ENCODE results near the gene NEDD4L.

DNA sequence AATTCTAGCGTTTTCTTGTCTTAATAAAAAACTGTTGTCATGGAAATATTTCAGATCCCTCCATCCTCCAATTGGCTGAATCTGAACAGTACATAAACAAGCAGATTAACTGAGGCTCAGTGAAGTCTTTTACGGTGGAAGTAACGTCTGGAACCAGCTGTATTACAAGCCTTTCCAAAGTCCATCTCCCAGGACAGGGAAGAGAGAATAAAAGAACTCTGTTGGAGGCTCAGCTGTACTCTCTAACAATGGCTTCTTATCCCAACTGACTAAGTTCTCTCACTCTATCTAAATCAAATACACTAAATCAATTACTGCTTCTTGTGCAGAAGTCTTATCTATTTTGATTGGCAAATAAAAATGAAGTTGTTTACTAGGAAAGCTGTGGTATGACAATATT, 19.9 kb upstream of the NEDD4L start:
- TF ChIP-seq, protein P1, sequence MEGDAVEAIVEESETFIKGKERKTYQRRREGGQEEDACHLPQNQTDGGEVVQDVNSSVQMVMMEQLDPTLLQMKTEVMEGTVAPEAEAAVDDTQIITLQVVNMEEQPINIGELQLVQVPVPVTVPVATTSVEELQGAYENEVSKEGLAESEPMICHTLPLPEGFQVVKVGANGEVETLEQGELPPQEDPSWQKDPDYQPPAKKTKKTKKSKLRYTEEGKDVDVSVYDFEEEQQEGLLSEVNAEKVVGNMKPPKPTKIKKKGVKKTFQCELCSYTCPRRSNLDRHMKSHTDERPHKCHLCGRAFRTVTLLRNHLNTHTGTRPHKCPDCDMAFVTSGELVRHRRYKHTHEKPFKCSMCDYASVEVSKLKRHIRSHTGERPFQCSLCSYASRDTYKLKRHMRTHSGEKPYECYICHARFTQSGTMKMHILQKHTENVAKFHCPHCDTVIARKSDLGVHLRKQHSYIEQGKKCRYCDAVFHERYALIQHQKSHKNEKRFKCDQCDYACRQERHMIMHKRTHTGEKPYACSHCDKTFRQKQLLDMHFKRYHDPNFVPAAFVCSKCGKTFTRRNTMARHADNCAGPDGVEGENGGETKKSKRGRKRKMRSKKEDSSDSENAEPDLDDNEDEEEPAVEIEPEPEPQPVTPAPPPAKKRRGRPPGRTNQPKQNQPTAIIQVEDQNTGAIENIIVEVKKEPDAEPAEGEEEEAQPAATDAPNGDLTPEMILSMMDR (conservative IDR thresholded peaks at IDR 0.05; ENCODE audit: low read depth in 2 of 2): no peak
- TF ChIP-seq EZH2 (IDR thresholded peaks at IDR 0.05; ENCODE audit: low read depth, unreplicated experiment) (no peak), POLR2AphosphoS5 (IDR thresholded peaks at IDR 0.05; ENCODE audit: low read depth) (no peak), EZH2phosphoT487 (IDR thresholded peaks at IDR 0.05; ENCODE audit: unreplicated experiment) (no peak), JUNB (IDR thresholded peaks at IDR 0.05; ENCODE audit: unreplicated experiment) (no peak), ZNF331 (CRISPR knock-in tag; IDR thresholded peaks at IDR 0.05; ENCODE audit: low read depth) (no peak)
- TF ChIP-seq, protein P2, sequence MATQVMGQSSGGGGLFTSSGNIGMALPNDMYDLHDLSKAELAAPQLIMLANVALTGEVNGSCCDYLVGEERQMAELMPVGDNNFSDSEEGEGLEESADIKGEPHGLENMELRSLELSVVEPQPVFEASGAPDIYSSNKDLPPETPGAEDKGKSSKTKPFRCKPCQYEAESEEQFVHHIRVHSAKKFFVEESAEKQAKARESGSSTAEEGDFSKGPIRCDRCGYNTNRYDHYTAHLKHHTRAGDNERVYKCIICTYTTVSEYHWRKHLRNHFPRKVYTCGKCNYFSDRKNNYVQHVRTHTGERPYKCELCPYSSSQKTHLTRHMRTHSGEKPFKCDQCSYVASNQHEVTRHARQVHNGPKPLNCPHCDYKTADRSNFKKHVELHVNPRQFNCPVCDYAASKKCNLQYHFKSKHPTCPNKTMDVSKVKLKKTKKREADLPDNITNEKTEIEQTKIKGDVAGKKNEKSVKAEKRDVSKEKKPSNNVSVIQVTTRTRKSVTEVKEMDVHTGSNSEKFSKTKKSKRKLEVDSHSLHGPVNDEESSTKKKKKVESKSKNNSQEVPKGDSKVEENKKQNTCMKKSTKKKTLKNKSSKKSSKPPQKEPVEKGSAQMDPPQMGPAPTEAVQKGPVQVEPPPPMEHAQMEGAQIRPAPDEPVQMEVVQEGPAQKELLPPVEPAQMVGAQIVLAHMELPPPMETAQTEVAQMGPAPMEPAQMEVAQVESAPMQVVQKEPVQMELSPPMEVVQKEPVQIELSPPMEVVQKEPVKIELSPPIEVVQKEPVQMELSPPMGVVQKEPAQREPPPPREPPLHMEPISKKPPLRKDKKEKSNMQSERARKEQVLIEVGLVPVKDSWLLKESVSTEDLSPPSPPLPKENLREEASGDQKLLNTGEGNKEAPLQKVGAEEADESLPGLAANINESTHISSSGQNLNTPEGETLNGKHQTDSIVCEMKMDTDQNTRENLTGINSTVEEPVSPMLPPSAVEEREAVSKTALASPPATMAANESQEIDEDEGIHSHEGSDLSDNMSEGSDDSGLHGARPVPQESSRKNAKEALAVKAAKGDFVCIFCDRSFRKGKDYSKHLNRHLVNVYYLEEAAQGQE (IDR thresholded peaks at IDR 0.05; ENCODE audit: unreplicated experiment): no peak
